GM18951 (cell line): Measurements from ENCODE around the gene COA5.
"Not testable (repeated sequence)": the region's sequence is repeated elsewhere in the genome, so short reads cannot be mapped to it uniquely, and the experiment has no call there.

Experiments used
- POLR2A ChIP-seq: IDR thresholded peaks from 4 replicates; pipeline ENCODE4 v1.6.1; 2011; ENCODE audit warnings: mild to moderate bottlenecking; ENCODE audit not compliant: insufficient read length, insufficient read depth; ENCODE audit errors: extremely low read depth
- in situ Hi-C: fragments of 300-500 bp; cut with MboI; formaldehyde crosslinking; loops from one replicate; pipeline ENCODE4 v1.12.0; 2022; ENCODE audit warnings: low sequenced_read_pairs, mixed read lengths, inconsistent platforms; ENCODE audit not compliant: unreplicated experiment

The COA5 gene

DNA sequence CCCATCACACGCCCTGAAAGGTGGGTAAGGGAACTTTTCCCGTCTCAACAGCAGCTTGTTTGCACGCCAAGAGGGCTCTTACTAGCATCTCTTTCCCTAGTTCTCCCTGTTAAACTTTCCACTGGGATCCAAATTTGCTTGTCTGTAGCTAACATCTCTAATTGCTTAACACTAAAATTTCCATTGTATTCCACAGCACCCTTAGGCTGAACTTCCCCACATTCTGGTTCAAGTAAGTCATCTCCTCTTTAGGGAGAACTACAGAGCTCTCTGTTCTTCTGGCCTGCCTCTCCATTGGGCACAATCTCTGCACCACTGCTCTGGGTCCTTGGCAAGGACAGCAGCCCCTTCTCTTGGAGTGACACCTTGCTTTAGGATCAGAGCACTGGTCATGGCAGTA, 24.0 kb upstream of the COA5 start:
- in situ Hi-C loops, result no loop called here
- TF ChIP-seq POLR2A, result no peak

DNA sequence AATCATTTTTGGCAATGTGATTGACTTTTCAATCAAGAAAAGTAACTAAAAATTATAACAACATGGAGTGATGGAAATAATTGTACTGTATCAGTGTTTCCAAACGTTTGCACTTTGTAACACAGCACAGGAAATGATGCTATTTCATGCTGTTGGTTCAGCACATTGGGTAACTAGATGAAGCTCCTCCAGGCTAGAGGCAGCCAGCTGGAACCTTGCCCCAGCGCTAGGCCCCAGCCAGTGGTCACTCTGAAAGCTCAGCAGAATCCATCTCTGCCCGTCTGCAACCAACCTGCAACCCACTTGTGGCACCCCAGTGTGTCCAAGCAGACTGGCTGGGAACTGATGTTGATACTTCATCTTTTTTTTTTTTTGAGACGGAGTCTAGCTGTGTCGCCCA, 15.3 kb upstream of the COA5 start:
- in situ Hi-C loops, result no loop called here

GRCh38 chr2:98617149-98617548, 8.8 kb upstream of the COA5 start:
- in situ Hi-C loops, result no loop called here
- no peak for TF ChIP-seq POLR2A

More for the DNA sequence above, 15.3 kb upstream of the COA5 start:
- no peak for TF ChIP-seq POLR2A

- TF ChIP-seq POLR2A, result no peak
- in situ Hi-C loops, result no loop called here
Observed at GRCh38 chr2:98615481-98615880, 7.2 kb upstream of the COA5 start.

DNA sequence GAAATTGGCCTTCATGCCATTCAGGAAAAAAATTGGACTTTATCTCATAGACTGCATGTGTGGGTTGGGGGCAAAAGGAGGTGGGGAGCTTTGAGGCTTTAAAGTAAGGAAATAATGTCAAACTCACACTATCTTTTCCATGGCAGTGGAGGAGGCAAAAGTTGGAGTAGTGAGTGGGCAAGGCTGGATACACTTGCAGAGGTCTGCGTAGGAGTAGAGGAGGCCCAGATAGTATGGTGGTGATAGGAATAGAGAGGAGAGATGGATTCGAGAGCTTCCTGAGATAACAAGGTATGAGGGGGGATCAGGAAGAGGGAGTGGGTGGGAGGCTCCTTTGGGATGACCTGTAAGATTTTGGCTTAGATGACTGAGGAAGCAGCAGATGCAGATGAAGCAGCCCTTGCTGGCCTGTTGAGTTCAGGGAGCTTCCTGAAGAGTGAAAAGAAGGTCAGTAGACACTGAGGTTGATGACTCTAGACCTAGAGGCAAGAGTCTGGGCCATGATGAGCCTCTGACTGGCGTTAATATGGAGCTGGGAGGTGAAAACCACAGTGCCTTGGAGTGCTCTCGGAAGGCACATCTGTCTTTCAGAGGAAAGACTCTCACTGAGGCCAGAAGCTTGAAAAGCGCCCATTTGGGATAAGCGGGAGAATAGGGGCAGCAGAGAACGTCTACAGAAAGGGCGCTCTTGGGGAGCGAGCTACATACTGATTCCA, 5.9 kb upstream of the COA5 start:
- TF ChIP-seq POLR2A, result no peak
- in situ Hi-C loops, result no loop called here

DNA sequence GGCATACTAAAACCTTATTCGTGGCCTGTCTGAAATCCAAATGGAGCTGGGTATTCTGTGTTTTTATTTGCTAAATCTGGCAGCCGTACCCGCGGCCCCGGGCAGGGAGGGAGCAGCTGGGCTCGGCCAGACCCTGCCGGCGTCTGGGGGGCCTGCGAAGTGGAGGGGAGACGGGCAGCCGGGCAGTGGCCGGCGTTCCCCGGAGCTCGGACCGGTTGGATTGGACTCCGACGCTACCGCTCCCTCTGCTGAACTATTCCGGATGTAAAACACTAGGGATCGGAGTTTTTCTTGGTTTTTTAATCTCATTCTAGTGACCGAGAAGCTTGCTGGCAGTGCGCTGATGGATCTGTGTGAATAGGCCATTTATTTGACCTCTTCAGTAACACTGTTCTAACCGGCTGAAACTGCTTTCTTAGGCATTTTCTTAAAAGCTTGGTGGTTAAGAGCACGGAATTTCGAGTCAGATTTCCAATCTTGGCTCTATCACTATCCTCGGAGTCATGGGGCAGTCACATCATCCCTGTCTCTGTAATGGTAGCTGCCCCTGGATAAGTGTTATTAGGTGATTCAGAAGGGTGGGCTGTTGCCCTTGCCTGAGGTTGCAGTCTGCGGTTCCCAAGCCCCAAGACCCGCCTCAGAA, 771 bp upstream of the COA5 start:
- TF ChIP-seq POLR2A, result no peak
- in situ Hi-C loops, result loop anchor here (10.0 kb wide), 1 partner anchor 194 kb away; no protein-coding TSS in a partner anchor

DNA sequence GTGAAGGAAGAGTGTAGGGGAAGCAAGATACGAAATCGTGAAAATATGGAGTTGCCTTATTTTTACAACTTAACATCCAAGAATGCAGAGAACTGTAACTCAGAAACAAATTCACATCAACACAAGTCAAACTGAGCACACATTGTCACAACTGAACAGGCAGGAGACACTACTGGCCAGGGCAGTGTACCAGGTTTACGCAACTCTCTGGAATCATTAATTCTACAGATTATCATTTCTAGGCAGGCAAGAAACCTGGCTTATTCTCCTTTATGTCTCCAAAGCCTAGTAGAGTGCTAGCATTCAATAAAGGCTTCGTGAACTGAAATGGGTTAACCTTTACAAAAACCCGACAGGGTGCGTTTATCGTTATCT, 584 bp downstream of the COA5 start:
- TF ChIP-seq POLR2A, result no peak

GRCh38 chr2:98607104-98607503, 1.2 kb downstream of the COA5 start:
- in situ Hi-C loops, result loop anchor here (10.0 kb wide), 1 partner anchor 192 kb away; no protein-coding TSS in a partner anchor
- no peak for TF ChIP-seq POLR2A

More for the DNA sequence above, 584 bp downstream of the COA5 start:
- in situ Hi-C loops, result loop anchor here (10.0 kb wide), 1 partner anchor 193 kb away; no protein-coding TSS in a partner anchor

DNA sequence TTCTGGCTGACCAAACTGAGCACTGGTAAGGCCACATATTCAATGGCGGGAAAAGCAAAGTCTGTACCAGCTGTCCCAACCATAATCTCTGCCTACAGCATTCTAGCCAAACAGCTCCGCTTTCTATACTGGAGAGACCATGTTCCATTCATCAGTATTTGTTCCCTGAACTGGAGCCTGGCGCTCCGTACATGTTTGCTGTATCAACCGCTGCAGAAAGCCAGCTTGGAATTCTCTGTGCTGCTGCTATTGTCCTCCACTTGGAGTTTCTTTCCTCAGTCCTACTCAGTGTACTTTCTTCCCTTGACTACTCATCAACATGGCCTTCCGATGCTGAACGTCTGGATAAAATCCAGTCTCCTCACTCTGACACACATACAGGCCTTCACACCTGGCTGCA, 1.9 kb downstream of the COA5 start:
- in situ Hi-C loops, result loop anchor here (10.0 kb wide), 1 partner anchor 192 kb away; no protein-coding TSS in a partner anchor
- TF ChIP-seq POLR2A, result no peak

DNA sequence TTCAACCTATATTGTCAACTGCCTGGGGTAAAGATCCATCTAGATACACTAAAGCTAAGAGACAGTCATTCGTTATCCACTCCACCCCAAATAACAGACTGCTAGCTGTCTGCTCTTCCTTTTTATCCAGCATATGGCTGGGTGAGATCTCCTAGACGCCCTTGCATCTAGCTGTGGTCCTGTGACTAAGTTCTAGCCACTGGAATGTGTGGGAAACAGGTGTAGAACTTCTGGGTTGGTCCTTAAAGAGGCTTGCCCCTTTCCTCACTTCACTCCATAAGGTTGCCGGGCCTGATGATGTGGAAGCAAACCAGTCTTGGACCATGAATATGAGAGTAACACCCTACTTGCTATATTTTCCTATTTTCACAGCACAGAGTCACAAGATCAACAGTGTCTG, 3.2 kb downstream of the COA5 start:
- in situ Hi-C loops, result loop anchor here (10.0 kb wide), 1 partner anchor 190 kb away; no protein-coding TSS in a partner anchor

DNA sequence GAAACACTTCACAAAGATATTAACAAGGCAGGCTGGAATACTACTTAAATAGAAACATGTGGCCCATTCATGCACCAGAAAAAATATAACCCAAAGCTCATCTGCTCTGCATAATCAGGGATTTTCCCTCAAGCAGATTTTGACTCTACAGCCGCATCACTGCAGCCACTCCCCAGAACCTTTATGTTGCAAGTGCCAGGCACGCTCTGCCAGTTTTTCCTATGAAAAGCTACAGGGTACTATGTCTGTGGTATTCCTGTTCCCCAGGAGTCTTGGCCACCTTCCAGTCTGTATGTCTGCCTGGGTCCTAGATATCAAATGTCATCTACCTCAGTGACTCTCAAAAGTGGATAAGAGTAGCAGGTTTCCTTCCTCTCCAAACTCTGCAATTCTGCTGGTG, 3.8 kb downstream of the COA5 start:
- TF ChIP-seq POLR2A, result no peak
- in situ Hi-C loops, result loop anchor here (10.0 kb wide), 1 partner anchor 190 kb away; no protein-coding TSS in a partner anchor

More for the DNA sequence above, 3.2 kb downstream of the COA5 start:
- no peak for TF ChIP-seq POLR2A

DNA sequence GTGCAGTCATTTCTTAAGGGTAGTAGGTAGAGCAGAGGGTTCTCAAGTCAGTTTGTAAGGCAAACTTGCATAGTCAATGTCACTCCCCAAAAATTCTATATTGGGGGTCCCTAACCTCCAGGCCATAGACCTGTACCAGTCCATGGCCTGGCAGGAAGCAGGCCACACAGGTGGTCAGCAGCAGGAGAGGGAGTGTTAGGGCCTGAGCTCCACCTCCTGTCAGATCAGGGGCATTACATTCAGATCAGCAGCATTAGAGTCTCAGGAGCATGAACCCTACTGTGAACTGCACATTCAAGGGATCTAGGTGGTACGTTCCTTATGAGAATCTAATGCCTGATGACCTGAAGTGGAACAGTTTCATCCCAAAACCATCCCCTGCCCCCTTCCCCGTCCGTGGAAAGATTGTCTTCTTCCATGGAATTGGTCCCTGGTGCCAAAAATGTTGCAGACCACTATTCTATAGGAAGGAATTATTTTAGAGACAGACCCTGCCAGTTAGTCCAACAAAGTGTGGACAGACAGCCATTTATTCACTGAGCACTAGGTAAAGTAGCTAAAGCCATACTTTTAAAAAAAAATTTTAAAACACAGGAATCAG, 6.7 kb downstream of the COA5 start:
- in situ Hi-C loops, result loop anchor here (10.0 kb wide), 1 partner anchor 187 kb away; no protein-coding TSS in a partner anchor
- TF ChIP-seq POLR2A, result no peak

- in situ Hi-C loops, result no loop called here
- TF ChIP-seq POLR2A, result no peak
Observed at GRCh38 chr2:98598781-98599428, 9.4 kb downstream of the COA5 start.

DNA sequence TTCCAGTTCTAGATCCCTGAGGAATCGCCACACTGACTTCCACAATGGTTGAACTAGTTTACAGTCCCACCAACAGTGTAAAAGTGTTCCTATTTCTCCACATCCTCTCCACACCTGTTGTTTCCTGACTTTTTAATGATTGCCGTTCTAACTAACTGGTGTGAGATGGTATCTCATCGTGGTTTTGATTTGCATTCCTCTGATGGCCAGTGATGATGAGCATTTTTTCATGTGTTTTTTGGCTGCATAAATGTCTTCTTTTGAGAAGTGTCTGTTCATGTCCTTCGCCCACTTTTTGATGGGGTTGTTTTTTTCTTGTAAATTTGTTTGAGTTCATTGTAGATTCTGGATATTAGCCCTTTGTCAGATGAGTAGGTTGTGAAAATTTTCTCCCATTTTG, 13.6 kb downstream of the COA5 start:
- in situ Hi-C loops, result not testable (repeated sequence)
